Subcutaneous adipose tissue (tissue), 4 donors: Measurements from ENCODE around the gene SLC1A5. TPM values are rescaled to one million over a fixed set of nuclear protein-coding genes. Genes with fewer than 3 reads are reported as not detected.

Experiments
- CTCF ChIP-seq: fragments of 450-650 bp; IDR thresholded peaks from one replicate; pipeline ENCODE4 v1.5.1; 2016; ENCODE audit warnings: low read depth, mild to moderate bottlenecking, control low read depth, antibody characterized with exemption, moderate library complexity
- small RNA-seq: library from RNA; depleted of rRNA; stranded (forward); fragments of <200 nt; gene quantifications from one replicate; pipeline ENCODE3, GENCODE V24; 2016
- total RNA-seq, 4 donors: library from RNA; depleted of rRNA; stranded (reverse); fragments of >200 nt; gene quantifications; one replicate each; pipeline ENCODE4 v1.1.0, GENCODE V29; 2016

SLC1A5 gene
- total RNA-seq, 4 donors from 2014 or later = 63.3 to 185 (median 100) TPM

DNA sequence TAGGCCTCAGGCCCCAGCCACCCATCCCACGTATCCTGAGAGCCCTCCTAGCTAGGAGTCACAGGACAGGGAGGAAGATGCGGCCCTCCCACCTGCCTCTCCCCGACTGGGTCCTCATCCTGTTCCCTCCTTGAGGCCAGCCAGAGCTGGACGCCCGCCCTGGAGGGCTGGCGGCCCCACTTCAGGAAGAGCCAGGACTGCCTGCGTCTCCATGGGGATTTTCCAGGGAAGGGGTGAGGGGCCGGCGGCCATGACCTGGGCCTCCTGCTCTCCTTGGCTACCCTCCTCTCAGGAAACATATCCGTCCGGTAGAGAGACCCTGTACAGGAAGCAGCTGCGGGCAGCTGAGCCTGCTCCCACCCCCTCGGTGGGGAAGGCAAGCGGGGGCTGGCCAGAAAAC, 60.2 kb downstream of the SLC1A5 start:
- no peak for TF ChIP-seq CTCF

GRCh38 chr19:46727757-46728156, 60.6 kb downstream of the SLC1A5 start:
- no peak for TF ChIP-seq CTCF

GRCh38 chr19:46726971-46727501, 61.4 kb downstream of the SLC1A5 start:
- TF ChIP-seq CTCF = no peak

- TF ChIP-seq CTCF = no peak
Measured at GRCh38 chr19:46726551-46726950, 61.8 kb downstream of the SLC1A5 start.

DNA sequence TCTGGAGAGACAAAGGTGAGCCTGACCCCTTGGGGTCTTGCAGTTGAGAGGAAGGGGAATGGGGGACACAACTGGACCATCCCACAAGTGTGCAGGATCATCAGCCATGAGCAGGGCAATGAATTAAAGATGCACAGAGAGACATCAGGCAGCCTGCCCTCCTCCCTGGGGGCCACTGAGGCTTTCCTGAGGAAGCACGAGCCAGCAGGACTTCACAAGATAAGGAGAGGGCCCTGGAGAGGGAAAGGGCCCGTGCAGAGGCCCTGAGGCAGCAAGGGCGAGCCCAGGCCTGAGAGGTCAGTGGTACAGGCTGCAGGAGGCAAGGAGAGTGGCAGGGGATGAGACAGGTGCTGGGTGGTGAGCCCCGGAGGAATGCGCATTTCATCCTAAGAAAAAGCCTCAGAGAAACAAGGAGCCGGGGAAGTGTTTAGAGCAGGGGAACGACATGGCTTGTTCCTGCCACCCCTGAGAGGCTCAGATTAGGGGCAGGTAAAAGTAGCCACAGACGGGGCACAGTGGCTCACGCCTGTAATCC, 62.5 kb downstream of the SLC1A5 start:
- no peak for TF ChIP-seq CTCF

DNA sequence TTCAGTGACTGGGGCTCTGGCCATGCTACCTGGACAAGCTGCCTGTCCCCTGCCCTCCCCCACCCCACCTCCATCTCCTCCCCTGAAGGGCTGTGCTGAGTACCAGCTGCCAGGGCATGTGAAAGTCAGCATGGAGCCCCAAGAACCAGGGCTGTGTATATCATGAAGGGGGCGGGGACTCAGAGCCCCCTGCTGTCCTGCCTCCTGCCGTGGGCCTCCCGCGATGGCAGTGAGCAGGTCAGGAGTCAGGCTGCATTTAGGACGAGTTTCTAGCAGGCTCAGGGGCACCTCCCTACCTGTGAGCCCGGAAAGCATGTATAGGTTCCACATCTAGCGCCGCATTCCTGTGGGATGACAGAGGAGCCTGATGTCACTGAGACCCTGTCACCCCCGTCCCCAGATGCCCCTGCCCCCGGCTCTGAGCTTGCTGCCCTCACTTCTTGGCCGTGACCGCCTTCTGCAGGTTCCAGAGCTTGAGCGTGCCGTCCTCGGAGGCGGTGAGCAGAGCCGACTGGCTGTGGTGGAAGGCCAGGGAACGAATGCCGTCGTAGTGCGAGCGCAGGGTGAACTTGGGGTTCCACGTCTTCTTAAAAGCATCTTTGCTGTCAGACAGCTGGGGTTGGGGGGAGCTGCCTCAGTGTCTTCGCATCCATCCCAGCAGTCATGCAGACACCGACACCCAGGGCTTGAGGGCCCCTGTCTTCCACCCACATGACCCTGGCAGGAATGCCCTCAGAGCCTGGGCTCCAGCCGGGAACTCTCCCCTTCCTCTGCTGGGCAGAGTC, 63.2 kb downstream of the SLC1A5 start:
- no peak for TF ChIP-seq CTCF

Small RNA genes within 50 kb of the gene (small RNA-seq; reads per million reads assigned to genes)
- not detected for gene AC008622.3
- gene HNRNPMP2 = not detected
- gene RF00019 = 0.49 reads per million

Other genes starting within 250 kb of the SLC1A5 start
- gene CALM3, start 187.3 kb downstream of the SLC1A5 start, total RNA-seq = 100 to 1,000 TPM in 3 of 4 donors, 10 to 100 TPM in 1; 62.3 to 256 (median 132) TPM
- 1 to 10 TPM in 3 of 4 donors, under 1 TPM in 1; 0.94 to 2.9 (median 2.3) TPM for gene PTGIR, start 163.5 kb downstream of the SLC1A5 start, total RNA-seq
- not detected for gene GNG8, start 152.4 kb downstream of the SLC1A5 start, total RNA-seq
- gene DACT3, start 127.4 kb downstream of the SLC1A5 start, total RNA-seq = under 1 TPM in 3 of 4 donors, not detected in 1; 0.22 to 0.68 (median 0.57) TPM
- gene PRKD2, start 71.5 kb downstream of the SLC1A5 start, total RNA-seq = 10 to 100 TPM; 14.5 to 50.9 (median 25.0) TPM
- gene FKRP, start 42.5 kb downstream of the SLC1A5 start, total RNA-seq = 10 to 100 TPM in 2 of 4 donors, 1 to 10 TPM in 2; 7.0 to 14.3 (median 10.5) TPM
- gene STRN4, start 42.1 kb downstream of the SLC1A5 start, total RNA-seq = 10 to 100 TPM; 37.7 to 73.7 (median 43.0) TPM
- 100 to 1,000 TPM in 2 of 4 donors, 10 to 100 TPM in 2; 69.3 to 126 (median 97.3) TPM for gene AP2S1, start 62.3 kb upstream of the SLC1A5 start, total RNA-seq
- gene ARHGAP35, start 72.4 kb upstream of the SLC1A5 start, total RNA-seq = 10 to 100 TPM; 36.5 to 66.7 (median 50.9) TPM
- under 1 TPM in 1 of 4 donors, not detected in 3; 0.44 TPM for gene NPAS1, start 231.2 kb upstream of the SLC1A5 start, total RNA-seq